Progenitor cell of endocrine pancreas (in vitro differentiated cells): ENCODE measurements around the gene COL23A1. TPM values are rescaled to one million over a fixed set of nuclear protein-coding genes. Genes with fewer than 3 reads are reported as not detected.

Source experiments
- DNase-seq: peaks from one replicate; pipeline ENCODE4 v3.0.0; 2021; ENCODE audit warnings: low spot score; ENCODE audit not compliant: unreplicated experiment
- H3K27ac Mint-ChIP-seq: 2 replicates; pipeline ENCODE4 v1.8.0; 2021; ENCODE audit warnings: mild to moderate bottlenecking, moderate library complexity, mixed read lengths
- H3K27me3 Mint-ChIP-seq: 2 replicates; pipeline ENCODE4 v1.8.0; 2021; ENCODE audit warnings: mixed read lengths
- H3K36me3 Mint-ChIP-seq: 2 replicates; pipeline ENCODE4 v1.8.0; 2022; ENCODE audit warnings: mixed read lengths; ENCODE audit not compliant: insufficient read depth
- H3K4me1 Mint-ChIP-seq: 2 replicates; pipeline ENCODE4 v1.8.0; 2021; ENCODE audit warnings: low read depth, mixed read lengths
- H3K4me3 Mint-ChIP-seq: 2 replicates; pipeline ENCODE4 v1.8.0; 2021; ENCODE audit warnings: low read depth, mild to moderate bottlenecking, moderate library complexity, mixed read lengths
- H3K9me3 Mint-ChIP-seq: 2 replicates; pipeline ENCODE4 v1.8.0; 2021; ENCODE audit warnings: low read depth, mixed read lengths
- CTCF ChIP-seq: fragments of 200-600 bp; sonication (generic); IDR thresholded peaks from one replicate; pipeline ENCODE4 v1.5.0; 2021; ENCODE audit warnings: antibody characterized with exemption, mild to moderate bottlenecking; ENCODE audit not compliant: unreplicated experiment
- total RNA-seq: library from RNA; stranded (reverse); gene quantifications from 2 replicates; pipeline ENCODE4 v1.2.1, GENCODE V29; 2021

COL23A1 gene
- total RNA-seq, 1 donor from 2014 or later, result 0.36 TPM

- no peaks in the 10 kb centered on the region for H3K4me1 Mint-ChIP-seq
- peaks cover 27% of the 10 kb centered on the region for H3K27me3 Mint-ChIP-seq
- DNase-seq, result no peak
- H3K36me3 Mint-ChIP-seq, result no peaks in the 10 kb centered on the region
- H3K27ac Mint-ChIP-seq, result no peak overlapping the region
- H3K9me3 Mint-ChIP-seq, result no peaks in the 10 kb centered on the region
- no peak for TF ChIP-seq CTCF
- no peak overlapping the region for H3K4me3 Mint-ChIP-seq
Measured at GRCh38 chr5:178380541-178381074, 209.6 kb downstream of the COL23A1 start.

- Mint-ChIP-seq H3K27ac (no peak overlapping the region), H3K36me3 (no peaks in the 10 kb centered on the region), H3K4me3 (no peak overlapping the region), H3K4me1 (no peaks in the 10 kb centered on the region), H3K9me3 (no peaks in the 10 kb centered on the region), H3K27me3 (peaks cover 22% of the 10 kb centered on the region)
- TF ChIP-seq CTCF, result no peak
- DNase-seq, result no peak
Measured at GRCh38 chr5:178380086-178380485, 210.1 kb downstream of the COL23A1 start.

GRCh38 chr5:178378527-178379484 lies 211.4 kb downstream of the COL23A1 start:
- Mint-ChIP-seq H3K4me3 (no peak overlapping the region), H3K27ac (no peak overlapping the region), H3K27me3 (peaks cover 20% of the 10 kb centered on the region), H3K4me1 (no peaks in the 10 kb centered on the region), H3K36me3 (no peaks in the 10 kb centered on the region), H3K9me3 (no peaks in the 10 kb centered on the region)
- no peak for DNase-seq
- TF ChIP-seq CTCF, result no peak

GRCh38 chr5:178377583-178378270 lies 212.5 kb downstream of the COL23A1 start:
- no peaks in the 10 kb centered on the region for H3K9me3 Mint-ChIP-seq
- no peaks in the 10 kb centered on the region for H3K4me1 Mint-ChIP-seq
- H3K27me3 Mint-ChIP-seq, result peaks cover 13% of the 10 kb centered on the region
- no peak for TF ChIP-seq CTCF
- no peaks in the 10 kb centered on the region for H3K36me3 Mint-ChIP-seq
- no peak for DNase-seq
- no peak overlapping the region for H3K27ac Mint-ChIP-seq
- H3K4me3 Mint-ChIP-seq, result no peak overlapping the region

- TF ChIP-seq CTCF, result no peak
- H3K27ac Mint-ChIP-seq, result no peak overlapping the region
Measured at GRCh38 chr5:178376921-178377582, 213.1 kb downstream of the COL23A1 start.

More at GRCh38 chr5:178376921-178377582, 213.1 kb downstream of the COL23A1 start:
- no peaks in the 10 kb centered on the region for H3K9me3 Mint-ChIP-seq
- no peak overlapping the region for H3K4me3 Mint-ChIP-seq
- no peaks in the 10 kb centered on the region for H3K4me1 Mint-ChIP-seq
- peaks cover 14% of the 10 kb centered on the region for H3K27me3 Mint-ChIP-seq
- no peaks in the 10 kb centered on the region for H3K36me3 Mint-ChIP-seq
- no peak for DNase-seq
